Jurkat, Clone E6-1 (cell line): ENCODE results near the gene RNF182.
"Not testable (repeated sequence)": the region's sequence is repeated elsewhere in the genome, so short reads cannot be mapped to it uniquely, and the experiment has no call there.

Source experiments
- DNase-seq: peaks from one replicate; pipeline ENCODE4 v3.0.0-alpha.2; 2011; ENCODE audit warnings: low read depth, low spot score
- H3K4me3 ChIP-seq: 2 replicates; pipeline ENCODE4 v1.5.1; 2011; ENCODE audit warnings: mild to moderate bottlenecking, low read length, control low read depth, moderate library complexity

RNF182 gene

DNA sequence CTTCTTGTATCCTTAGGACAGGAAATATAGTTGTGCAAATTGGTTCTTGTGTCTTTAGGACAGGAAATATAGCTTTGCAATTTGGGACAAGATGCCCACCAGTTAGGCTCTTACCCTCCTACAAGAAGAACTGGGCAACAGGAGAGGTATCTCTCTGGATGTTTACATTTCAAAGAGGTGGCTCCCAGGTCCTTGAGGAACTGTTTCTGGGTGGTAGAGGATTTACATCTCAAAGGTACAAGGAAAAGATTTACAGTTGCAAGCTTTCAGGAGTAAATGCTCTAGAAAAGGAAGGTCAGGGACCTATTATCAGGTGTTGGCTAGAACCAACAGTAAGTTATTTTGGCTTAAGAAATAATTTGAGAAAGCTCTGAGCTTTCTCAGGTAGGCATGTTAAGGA lies 19.2 kb downstream of the RNF182 start:
- DNase-seq, result no peak

DNA sequence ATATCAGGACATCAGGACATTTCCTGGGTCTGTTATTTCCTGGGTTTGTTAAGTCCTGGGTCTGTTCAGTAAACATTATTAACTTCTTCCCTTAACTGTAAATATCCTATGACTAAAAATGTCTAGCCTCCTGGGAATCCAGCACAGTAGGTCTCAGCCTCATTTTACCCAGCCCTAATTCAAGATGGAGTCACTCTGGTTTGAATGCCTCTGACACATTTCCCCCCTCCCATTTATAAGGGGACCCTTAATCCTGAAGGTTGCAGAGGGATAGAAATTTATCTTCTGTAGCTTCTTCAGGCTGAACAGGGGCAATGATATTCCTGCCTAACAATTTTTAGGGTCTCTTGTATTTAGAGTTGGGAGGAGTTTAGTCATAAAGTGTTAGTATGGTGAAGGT lies 21.8 kb downstream of the RNF182 start:
- no peak overlapping the region for H3K4me3 ChIP-seq
- DNase-seq, result no peak

More for the DNA sequence above, 19.2 kb downstream of the RNF182 start:
- no peak overlapping the region for H3K4me3 ChIP-seq

DNA sequence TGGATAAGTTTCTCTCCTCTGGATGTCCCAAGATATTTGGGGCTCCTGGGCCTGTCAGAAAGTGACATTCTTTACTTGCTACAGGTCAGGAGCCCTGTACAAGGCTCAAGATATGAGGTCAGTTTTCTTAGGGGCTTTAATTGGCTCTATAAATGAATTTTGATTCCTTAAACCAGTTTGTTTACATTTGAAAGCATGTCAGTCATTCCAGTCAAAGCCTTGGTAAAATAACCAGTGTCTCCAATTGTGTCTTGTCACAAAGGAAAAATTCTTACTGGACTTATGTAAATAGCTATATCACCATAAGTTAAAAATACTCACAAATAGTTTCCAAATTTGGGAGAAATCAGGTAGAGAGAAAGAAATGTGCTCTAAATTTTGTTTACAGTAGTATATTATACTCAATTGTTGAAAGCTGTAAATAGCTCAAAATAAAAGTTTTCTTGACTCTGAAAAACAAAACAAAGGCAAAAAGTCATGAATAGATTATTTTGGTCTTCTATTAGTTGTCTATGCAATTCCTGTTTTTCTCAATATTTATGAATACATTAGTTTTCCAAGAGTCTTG lies 22.9 kb downstream of the RNF182 start:
- no peak overlapping the region for H3K4me3 ChIP-seq

DNA sequence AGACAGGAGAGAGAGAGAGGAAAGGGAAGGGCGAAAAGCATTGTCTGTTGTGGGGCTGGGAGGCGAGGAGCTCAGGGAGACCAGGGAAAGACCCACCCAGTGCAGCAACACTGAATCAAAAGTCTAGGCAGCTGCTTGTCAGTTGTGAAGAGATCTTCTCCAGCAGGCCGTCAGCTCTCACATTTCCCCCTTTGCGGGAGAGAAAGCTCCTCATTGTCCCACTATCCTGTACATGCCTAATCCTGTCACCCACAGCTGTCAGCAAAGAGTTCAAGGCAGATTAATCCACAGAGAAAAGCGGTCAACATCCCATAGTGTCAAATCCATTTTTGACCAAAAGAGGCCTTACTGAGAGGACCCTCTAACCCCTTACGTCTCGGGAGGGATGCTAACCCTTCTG lies 27.3 kb downstream of the RNF182 start:
- H3K4me3 ChIP-seq, result no peak overlapping the region
- DNase-seq, result no peak

More for the DNA sequence above, 22.9 kb downstream of the RNF182 start:
- no peak for DNase-seq

DNA sequence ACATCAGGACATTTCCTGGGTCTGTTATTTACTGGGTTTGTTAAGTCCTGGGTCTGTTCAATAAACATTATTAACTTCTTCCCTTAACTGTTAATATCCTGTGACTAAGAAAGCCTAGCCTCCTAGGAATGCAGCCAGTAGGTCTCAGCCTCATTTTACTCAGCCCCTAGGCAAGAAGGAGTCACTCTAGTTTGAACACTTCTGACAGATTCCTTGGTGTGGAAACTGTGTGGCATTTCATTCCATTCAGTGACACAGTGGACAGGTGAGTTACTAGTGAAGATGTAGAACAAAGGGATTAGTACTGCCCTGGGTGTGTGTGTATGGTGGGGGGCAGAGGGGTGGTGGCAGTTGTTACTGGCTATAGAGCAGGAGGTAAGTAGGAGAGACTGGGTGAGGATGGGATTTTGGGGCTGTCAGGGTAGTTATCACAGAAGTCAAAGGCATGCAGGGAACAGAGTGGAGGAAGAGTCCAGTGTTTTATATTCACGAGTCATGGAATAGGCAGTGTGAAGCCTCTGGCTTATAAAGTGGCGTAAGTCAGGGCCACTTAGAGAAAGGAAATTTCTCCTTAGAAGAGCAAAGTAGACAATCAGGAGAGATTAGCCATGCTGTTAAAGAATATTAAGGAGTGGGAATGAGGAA lies 28.4 kb downstream of the RNF182 start:
- H3K4me3 ChIP-seq, result no peak overlapping the region

DNA sequence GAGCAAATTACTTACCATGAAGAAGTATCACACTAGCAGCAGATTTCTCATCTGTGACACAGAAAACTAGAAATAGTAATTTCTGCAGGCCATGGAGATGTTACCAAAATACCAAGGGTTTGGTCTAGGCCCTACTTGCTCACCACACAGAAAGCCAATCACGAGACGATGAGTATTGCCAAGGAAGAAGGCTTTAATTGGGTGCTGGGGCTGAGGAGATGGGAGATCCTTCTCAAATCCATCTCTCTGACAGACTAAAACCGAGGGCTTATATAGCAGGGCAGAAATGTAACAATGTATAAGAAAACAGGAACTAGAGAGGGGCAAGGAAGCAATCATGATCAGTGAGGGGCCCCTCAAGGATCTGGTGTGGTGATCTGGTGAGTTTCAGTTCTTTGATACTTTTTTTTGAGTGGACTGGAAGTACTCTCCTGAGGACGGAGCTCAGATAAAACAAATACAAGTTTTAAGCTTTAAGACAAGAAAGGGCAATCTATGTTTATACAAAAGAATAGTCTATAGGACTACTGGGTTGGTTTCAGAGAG lies 40.9 kb downstream of the RNF182 start:
- no peak for DNase-seq

More for the DNA sequence above, 28.4 kb downstream of the RNF182 start:
- no peak for DNase-seq

DNA sequence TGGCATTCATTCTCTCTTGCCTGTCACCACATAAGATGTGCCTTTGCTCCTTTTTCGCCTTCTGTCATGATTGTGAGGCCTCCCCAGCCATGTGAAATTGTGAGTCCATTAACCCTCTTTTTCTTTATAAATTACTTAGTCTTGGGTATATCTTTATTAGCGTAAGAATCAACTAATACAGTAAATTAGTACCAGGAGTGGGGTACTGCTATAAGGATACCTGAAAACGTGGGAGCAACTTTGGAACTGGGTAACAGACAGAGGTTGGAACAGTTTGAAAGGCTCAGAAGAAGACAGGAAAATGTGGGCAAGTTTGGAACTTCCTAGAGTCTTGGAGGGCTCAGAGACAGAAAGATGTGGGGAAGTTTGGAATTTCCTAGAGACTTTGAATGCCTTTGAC lies 46.6 kb downstream of the RNF182 start:
- no peak for DNase-seq
- no peak overlapping the region for H3K4me3 ChIP-seq

More for the DNA sequence above, 40.9 kb downstream of the RNF182 start:
- no peak overlapping the region for H3K4me3 ChIP-seq

DNA sequence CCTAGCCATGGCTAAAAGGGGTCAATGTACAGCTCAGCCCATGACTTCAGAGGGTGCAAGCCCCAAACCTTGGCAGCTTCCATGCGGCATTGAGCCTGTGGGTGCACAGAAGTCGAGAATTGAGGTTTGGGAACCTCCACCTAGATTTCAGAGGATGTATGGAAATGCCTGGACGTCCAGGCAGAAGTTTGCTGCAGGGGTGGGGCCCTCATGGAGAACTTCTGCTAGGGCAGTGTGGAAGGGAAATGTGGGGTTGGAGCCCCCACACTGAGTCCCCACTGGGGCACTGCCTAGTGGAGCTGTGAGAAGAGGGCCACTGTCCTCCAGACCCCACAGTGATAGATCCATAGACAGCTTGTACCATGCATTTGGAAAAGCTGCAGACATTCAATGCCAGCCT lies 47.9 kb downstream of the RNF182 start:
- H3K4me3 ChIP-seq, DNase-seq: not testable (repeated sequence)

DNA sequence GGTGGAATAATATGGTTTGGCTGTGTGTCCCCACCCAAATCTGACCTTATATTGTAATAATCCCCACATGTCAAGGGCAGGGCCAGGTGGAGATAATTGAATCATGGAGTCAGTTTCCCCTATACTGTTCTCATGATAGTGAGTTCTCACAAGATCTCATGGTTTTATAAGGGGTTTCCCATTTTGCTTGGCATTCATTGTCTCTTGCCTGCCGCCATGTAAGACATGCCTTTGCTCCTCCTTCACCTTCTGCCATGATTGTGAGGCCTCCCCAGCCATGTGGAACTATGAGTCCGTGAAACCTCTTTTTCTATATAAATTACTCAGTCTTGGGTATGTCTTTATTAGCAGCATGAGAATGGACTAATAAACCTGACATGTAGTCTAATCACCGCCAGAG lies 48.7 kb downstream of the RNF182 start:
- not testable (repeated sequence) for DNase-seq, H3K4me3 ChIP-seq

DNA sequence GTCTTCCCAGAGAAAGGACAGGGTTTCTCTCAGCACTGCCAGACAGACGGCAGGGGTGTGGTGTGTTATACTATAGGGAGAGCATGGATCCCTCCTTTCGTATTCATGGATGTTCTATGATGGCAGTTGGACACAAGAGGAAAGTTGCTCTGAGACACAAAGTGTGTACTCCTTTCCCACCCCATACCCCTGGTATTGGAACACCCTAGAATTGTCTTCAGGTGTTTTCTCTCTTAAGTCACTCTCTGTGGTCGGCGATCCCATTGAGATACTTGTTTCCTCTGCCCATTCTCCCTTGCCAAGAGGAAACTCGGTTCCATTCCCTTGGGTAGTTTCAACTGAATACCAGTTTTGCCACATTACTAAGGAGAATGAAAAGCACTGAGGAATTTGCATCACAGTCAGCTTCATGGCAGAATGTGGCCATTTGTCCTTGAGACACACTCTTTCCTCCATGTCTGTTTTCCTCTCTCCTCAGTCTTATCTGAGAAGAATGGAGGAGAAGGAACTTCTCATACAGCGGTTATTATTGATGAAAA lies 53.4 kb downstream of the RNF182 start:
- no peak for DNase-seq
- no peak overlapping the region for H3K4me3 ChIP-seq

DNA sequence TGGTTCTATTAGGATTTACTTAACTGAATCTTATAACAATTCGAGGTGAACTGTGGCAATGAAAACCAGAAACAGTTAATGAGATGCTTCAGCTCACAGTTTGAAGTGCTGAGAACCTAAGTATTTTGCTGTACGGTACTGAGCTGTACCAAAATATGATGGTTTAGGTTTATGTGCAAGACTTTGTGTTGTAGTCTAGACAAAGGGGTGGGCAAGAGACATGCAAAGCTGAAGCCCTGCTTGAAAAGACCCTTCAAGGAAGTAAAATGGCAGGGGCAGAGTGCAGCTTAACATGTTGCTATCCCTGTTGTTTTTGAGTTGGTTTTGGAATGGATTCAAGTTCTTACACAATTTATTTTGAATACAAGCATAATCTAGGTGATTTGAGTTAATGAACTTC lies 54.0 kb downstream of the RNF182 start:
- H3K4me3 ChIP-seq, result no peak overlapping the region
- DNase-seq, result no peak

DNA sequence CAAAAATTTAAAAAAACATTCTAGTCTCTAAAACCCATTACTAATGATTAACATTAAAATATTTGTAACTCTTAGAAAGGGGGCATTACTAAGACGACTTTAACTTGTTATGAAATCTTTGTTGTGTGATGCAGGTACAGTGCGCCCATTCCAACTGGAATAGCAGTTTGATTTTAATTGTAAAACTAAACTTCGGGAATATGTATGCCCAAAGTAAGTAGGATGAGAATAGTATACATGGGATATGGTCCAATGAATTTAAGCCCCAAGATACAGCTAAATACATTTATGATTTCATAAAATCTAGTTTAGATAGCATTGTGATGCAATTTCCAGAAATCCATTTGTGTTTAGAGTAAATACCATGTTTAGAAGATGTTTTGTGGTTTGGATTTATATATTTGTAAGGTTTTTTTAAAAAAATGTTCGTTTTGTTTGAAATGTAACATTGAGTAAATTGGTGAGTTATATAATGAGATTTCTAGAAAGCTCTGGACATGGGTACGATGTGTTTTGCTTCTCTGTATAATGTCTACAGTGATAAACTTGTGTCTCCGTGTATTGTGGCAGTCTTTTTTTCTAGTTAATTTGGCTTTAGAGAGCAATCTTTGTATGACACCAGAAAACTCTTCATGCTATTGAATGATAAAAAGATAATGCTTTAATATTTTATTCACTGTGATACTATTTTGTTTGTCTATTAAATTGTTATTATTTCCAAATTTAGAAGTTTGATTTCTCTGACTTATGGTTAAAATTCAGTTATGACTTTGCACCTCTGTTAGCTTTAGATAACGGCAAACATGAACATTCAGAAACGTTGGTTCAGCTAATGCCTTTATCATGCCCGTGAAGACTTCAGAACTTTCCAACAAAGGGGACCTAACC lies 54.8 kb downstream of the RNF182 start:
- DNase-seq, result no peak
- H3K4me3 ChIP-seq, result no peak overlapping the region

DNA sequence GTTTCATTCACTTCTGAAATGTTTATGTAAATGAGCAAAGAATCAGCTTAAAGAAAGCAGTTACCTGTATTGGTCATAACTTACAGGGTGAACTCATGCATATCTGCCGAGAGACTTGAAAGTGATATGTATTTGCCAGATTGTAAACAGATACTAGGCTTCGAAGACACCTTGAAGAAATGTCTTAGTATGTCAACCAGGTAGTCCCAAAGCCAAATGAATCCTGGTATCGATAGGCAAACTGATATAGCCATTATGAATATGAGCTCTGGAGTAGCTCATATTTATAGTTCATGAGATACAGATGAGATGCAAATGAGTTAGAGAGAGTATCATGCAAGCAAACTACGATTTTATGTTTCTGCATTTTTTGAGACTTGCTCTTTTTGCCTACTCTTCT lies 55.8 kb downstream of the RNF182 start:
- H3K4me3 ChIP-seq, result no peak overlapping the region
- no peak for DNase-seq

DNA sequence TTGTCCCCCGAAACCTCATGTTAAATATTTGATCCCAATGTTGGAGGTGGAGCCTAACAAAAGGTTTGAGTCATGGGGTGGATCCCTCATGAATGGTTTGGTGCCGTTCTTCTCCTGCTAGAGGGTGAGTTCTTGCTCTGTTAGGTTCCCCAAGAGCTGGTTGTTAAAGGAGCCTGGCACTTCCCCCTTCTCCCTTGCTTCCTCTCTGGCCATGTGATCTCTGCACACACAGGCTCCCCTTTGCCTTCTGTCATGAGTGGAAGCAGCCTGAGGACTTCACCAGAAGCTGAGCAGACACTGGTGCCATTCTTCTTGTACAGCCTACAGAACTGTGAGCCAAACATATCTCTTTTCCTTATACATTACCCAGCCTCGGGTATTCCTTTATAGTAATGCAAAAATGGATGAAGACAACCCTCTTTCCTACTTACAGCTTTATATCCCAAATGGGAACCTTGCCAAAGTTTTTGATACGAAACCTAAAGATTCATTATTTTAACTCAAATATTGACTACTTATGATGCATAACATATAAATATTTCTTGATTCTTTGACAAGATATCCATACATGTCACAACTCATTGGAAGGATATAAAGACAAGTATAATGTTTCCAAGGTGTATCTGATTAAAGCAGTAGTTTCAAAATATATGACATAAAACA lies 61.0 kb downstream of the RNF182 start:
- H3K4me3 ChIP-seq, result no peak overlapping the region
- no peak for DNase-seq

DNA sequence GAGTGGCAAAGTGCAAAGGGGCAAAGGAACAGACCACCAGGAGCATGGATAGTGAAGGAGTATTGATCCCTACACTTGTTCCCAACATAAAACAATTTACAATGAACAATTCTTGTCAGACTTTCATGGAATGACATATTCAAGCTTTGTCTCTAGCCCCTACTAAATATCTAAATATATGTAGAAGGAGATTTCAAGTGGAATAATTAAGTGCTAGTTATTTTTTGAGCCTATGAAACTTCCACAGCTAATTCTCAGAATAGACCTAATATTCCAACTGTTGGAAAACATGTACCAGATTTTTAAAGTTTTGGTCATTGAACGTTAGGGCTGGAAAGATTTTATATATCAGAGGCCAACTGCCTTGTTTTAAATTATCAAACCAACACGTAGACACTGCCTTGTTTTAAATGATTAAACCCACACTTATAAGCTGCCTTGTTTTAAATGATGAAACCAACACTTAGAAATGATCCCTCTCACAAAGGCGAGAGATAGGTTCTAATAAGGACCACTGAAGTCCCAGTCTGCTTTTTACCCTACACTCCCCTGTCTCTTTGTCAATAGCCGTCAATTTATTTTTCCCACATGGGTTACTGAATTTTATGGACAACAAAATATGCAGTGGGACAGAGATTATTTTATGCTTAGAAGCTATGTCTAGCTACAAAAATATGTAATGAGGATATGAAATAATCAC lies 62.1 kb downstream of the RNF182 start:
- no peak overlapping the region for H3K4me3 ChIP-seq

DNA sequence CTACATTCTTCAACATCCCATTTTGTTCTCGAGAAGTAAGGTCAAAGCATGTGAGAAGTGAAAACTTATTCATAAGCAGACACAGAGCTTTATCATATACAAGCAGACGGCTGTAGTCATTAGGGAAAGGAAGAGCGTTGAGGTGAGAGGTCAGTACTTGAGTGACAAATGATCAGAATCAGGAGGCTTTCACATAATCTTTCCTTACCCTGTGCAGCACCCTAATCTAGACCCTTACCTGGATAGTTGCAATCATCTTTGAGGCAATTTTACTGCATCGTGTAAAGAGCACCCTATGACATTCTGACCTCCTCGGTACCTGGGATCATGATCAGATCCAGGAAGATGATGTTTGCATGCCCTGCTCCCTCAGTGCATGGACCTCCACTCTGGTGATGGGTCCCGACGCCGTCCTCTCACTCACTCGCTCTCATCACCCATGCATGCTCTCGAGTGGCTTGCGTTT lies 62.7 kb downstream of the RNF182 start:
- no peak for DNase-seq

More for the DNA sequence above, 62.1 kb downstream of the RNF182 start:
- DNase-seq, result no peak

DNA sequence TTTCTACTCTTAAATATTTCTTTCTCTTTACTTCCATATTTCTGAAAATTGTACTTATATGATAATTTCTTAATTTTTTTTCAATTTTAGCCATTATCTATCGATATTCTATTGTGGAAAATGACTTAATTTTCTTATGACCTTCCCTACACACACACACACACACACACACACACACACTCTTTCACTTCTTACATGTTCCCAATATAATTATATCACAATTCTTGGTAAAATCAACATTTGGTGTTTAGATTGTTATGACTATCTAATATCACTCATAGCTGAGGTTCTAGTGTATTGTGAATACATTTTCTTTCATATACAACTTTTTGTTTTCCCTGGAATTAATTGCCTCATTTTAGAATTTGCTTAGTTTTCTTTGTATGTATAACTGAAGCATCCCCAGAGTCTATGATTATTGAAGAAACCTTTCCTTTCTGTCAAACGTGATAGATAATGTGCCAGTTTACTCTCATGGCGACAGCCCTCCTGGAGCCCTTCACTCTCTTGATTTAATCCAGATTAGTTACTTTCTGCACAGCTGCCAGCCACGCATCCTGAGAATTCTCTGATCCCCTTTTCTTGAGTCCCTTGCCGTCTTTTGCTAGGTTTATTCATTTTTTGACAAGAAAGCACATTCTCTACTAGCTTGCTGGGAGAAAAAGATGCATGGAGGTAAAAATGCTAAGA lies 63.4 kb downstream of the RNF182 start:
- H3K4me3 ChIP-seq, result no peak overlapping the region
- DNase-seq, result no peak

More for the DNA sequence above, 62.7 kb downstream of the RNF182 start:
- no peak overlapping the region for H3K4me3 ChIP-seq

DNA sequence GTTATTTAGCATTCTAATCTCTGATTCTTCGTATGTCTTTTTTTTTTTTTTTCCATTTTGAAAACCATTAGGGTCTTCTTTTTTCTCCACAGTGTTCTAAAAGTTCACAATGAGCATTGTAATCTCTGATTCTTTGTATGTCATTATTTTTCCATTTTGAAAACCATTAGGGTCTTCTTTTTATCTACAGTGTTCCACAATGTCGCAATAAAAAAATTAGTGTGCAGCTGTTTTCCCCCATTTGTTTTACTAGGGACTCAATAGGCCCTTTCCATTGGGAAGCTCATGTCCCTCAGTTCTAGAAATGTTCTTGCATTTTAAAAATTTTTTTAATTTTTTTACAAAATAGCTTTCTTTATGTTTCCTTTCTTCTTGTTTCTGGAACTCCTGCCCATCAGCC lies 64.2 kb downstream of the RNF182 start:
- H3K4me3 ChIP-seq, result no peak overlapping the region
- no peak for DNase-seq
